Kidney capillary endothelial cell (primary cell): ENCODE measurements around the gene PTPN2.
"Not testable (repeated sequence)": the region's sequence is repeated elsewhere in the genome, so short reads cannot be mapped to it uniquely, and the experiment has no call there.

Experiments
- DNase-seq: peaks from one replicate; pipeline ENCODE4 v3.0.0-alpha.2; 2018; ENCODE audit warnings: low spot score

The PTPN2 gene

GRCh38 chr18:12825230-12825629, 58.8 kb downstream of the PTPN2 start:
- DNase-seq, result no peak

GRCh38 chr18:12823892-12824291, 60.1 kb downstream of the PTPN2 start:
- no peak for DNase-seq

GRCh38 chr18:12821408-12821807, 62.6 kb downstream of the PTPN2 start:
- no peak for DNase-seq

GRCh38 chr18:12820506-12820905, 63.5 kb downstream of the PTPN2 start:
- DNase-seq, result no peak

- no peak for DNase-seq
Measured at GRCh38 chr18:12819841-12820240, 64.2 kb downstream of the PTPN2 start.

GRCh38 chr18:12819322-12819721, 64.7 kb downstream of the PTPN2 start:
- DNase-seq, result no peak

GRCh38 chr18:12818243-12818642, 65.8 kb downstream of the PTPN2 start:
- DNase-seq, result no peak

- DNase-seq, result no peak
Measured at GRCh38 chr18:12816451-12816850, 67.6 kb downstream of the PTPN2 start.

GRCh38 chr18:12811191-12811950, 72.7 kb downstream of the PTPN2 start:
- DNase-seq, result no peak

GRCh38 chr18:12803069-12803936, 80.7 kb downstream of the PTPN2 start:
- no peak for DNase-seq

GRCh38 chr18:12802538-12802937, 81.5 kb downstream of the PTPN2 start:
- no peak for DNase-seq

GRCh38 chr18:12796448-12796847, 87.6 kb downstream of the PTPN2 start:
- DNase-seq, result no peak

- no peak for DNase-seq
Measured at GRCh38 chr18:12791610-12792009, 92.4 kb downstream of the PTPN2 start.

GRCh38 chr18:12786669-12787068, 97.4 kb downstream of the PTPN2 start:
- no peak for DNase-seq

- DNase-seq, result no peak
Measured at GRCh38 chr18:12783524-12783923, 100.5 kb downstream of the PTPN2 start.

GRCh38 chr18:12782521-12782920, 101.5 kb downstream of the PTPN2 start:
- DNase-seq, result no peak

GRCh38 chr18:12779456-12779855, 104.6 kb downstream of the PTPN2 start:
- DNase-seq, result no peak

GRCh38 chr18:12779043-12779442, 105.0 kb downstream of the PTPN2 start:
- DNase-seq, result no peak

- no peak for DNase-seq
Measured at GRCh38 chr18:12777500-12777944, 106.5 kb downstream of the PTPN2 start.

GRCh38 chr18:12776821-12777471, 107.1 kb downstream of the PTPN2 start:
- no peak for DNase-seq

GRCh38 chr18:12776415-12776814, 107.6 kb downstream of the PTPN2 start:
- DNase-seq, result not testable (repeated sequence)

GRCh38 chr18:12774982-12775381, 109.1 kb downstream of the PTPN2 start:
- no peak for DNase-seq

- DNase-seq, result no peak
Measured at GRCh38 chr18:12773369-12773768, 110.7 kb downstream of the PTPN2 start.
